Tibial nerve (tissue), 4 donors: Measurements from ENCODE around the gene LSM14B. TPM values are rescaled to one million over a fixed set of nuclear protein-coding genes. Genes with fewer than 3 reads are reported as not detected.

Source experiments
- DNase-seq, 2 donors: peaks; one replicate each; pipeline ENCODE4 v3.0.0-alpha.2; 2019; ENCODE audit warnings: low spot score in 2 of 2
- H3K27ac ChIP-seq, 4 donors: fragments of 200-600 bp; sonication (generic) in 3 of 4; one replicate each; pipeline ENCODE4 v1.5.1; 2017 to 2019; ENCODE audit warnings: mild to moderate bottlenecking in 1 of 4
- H3K27me3 ChIP-seq, 2 donors: fragments of 200-600 bp; sonication (generic) in 1 of 2; one replicate each; pipeline versions ENCODE4 v1.5.1 to v1.6.0; 2017 to 2019
- H3K36me3 ChIP-seq, 3 donors: fragments of 200-600 bp; sonication (generic); one replicate each; pipeline ENCODE4 v1.5.1; 2018 to 2019
- H3K4me1 ChIP-seq, 4 donors: fragments of 200-600 bp; sonication (generic) in 3 of 4; one replicate each; pipeline ENCODE4 v1.5.1; 2017 to 2019
- H3K4me3 ChIP-seq, 4 donors: fragments of 200-600 bp; sonication (generic) in 3 of 4; one replicate each; pipeline ENCODE4 v1.5.1; 2017 to 2019; ENCODE audit warnings: mild to moderate bottlenecking in 1 of 4, moderate library complexity in 1 of 4
- H3K9me3 ChIP-seq, 4 donors: fragments of 200-600 bp; sonication (generic) in 3 of 4; one replicate each; pipeline ENCODE4 v1.5.1; 2017 to 2019
- EP300 ChIP-seq, 2 donors: sonication (generic); formaldehyde crosslinking; IDR thresholded peaks; one replicate each; pipeline ENCODE4 v1.6.1; 2017; ENCODE audit warnings: antibody characterized with exemption in 2 of 2, mild to moderate bottlenecking in 1 of 2
- POLR2A ChIP-seq, 2 donors: fragments of 450-650 bp; IDR thresholded peaks; one replicate each; pipeline ENCODE4 v1.6.1; 2017; ENCODE audit warnings: antibody characterized with exemption in 2 of 2, mild to moderate bottlenecking in 2 of 2, moderate library complexity in 2 of 2
- whole genome bisulfite sequencing, 2 donors: methylation state at CpG; one replicate each; pipeline ENCODE4 v1.1.5; 2018; 5-methylcytosine and 5-hydroxymethylcytosine counted together
- total RNA-seq, 4 donors: library from RNA; depleted of rRNA; stranded (reverse); fragments of >200 nt; gene quantifications; one replicate each; pipeline ENCODE4 v1.1.0, GENCODE V29; 2016
- TF ChIP-seq, protein P1 (sequence below), 5 experiments: fragments of 200-600 bp in 3 of 5; fragments of 450-650 bp in 2 of 5; sonication (generic) in 3 of 5; IDR thresholded peaks; one replicate each; pipeline ENCODE4 v1.5.1; 2016 to 2019; ENCODE audit warnings: antibody characterized with exemption in 5 of 5, mild to moderate bottlenecking in 3 of 5, moderate library complexity in 2 of 5

The LSM14B gene
- total RNA-seq, 4 donors from 2014 or later: 23.8 to 32.6 (median 28.5) TPM

DNA sequence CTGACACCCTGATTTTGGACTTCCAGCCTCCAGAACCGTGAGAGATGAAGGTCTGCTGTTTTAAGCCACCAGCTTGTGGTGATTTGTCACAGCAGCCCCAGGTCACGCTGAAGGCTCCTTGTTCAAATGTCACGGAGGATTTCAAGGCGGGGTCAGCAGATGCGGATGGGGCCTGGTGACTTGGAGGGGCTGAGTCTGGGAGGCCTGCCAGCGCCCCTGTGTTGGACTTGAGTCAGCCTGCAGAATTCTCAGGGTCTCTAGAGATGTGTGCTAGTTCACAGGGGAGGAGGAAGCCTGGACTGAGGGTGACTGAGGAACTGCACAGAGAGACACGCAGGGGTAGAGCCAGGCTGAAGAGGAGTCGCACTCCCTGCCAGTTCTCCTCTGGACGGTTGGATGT, 37.1 kb upstream of the LSM14B start:
- no peak overlapping the region for H3K27ac ChIP-seq
- no peak for TF ChIP-seq EP300 (IDR thresholded peaks at IDR 0.05)

GRCh38 chr20:62087227-62087626, 35.0 kb upstream of the LSM14B start:
- no peak for DNase-seq
- H3K9me3 ChIP-seq: peaks cover 0 to 6% (median 0%) of the 10 kb centered on the region in 4 donors
- H3K4me3 ChIP-seq: no peak overlapping the region
- peaks cover 0 to 10% of the 10 kb centered on the region in 2 donors for H3K27me3 ChIP-seq
- 32 to 70% methylated on average over 8 to 10 of the region's 11 CpGs for WGBS, 2 donors
- TF ChIP-seq, protein P1, sequence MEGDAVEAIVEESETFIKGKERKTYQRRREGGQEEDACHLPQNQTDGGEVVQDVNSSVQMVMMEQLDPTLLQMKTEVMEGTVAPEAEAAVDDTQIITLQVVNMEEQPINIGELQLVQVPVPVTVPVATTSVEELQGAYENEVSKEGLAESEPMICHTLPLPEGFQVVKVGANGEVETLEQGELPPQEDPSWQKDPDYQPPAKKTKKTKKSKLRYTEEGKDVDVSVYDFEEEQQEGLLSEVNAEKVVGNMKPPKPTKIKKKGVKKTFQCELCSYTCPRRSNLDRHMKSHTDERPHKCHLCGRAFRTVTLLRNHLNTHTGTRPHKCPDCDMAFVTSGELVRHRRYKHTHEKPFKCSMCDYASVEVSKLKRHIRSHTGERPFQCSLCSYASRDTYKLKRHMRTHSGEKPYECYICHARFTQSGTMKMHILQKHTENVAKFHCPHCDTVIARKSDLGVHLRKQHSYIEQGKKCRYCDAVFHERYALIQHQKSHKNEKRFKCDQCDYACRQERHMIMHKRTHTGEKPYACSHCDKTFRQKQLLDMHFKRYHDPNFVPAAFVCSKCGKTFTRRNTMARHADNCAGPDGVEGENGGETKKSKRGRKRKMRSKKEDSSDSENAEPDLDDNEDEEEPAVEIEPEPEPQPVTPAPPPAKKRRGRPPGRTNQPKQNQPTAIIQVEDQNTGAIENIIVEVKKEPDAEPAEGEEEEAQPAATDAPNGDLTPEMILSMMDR (IDR thresholded peaks at IDR 0.05): no peak
- TF ChIP-seq EP300 (IDR thresholded peaks at IDR 0.05): no peak
- TF ChIP-seq POLR2A (IDR thresholded peaks at IDR 0.05): no peak
- no peak overlapping the region for H3K27ac ChIP-seq
- no peaks in the 10 kb centered on the region for H3K4me1 ChIP-seq
- no peaks in the 10 kb centered on the region for H3K36me3 ChIP-seq

More for the DNA sequence above, 37.1 kb upstream of the LSM14B start:
- Histone ChIP-seq H3K9me3 (no peaks in the 10 kb centered on the region), H3K4me3 (no peak overlapping the region), H3K4me1 (no peaks in the 10 kb centered on the region), H3K36me3 (no peaks in the 10 kb centered on the region), H3K27me3 (peaks cover 0 to 10% of the 10 kb centered on the region in 2 donors)
- WGBS, 2 donors: 69 to 83% methylated on average over 7 to 9 of the region's 9 CpGs
- DNase-seq: no peak

DNA sequence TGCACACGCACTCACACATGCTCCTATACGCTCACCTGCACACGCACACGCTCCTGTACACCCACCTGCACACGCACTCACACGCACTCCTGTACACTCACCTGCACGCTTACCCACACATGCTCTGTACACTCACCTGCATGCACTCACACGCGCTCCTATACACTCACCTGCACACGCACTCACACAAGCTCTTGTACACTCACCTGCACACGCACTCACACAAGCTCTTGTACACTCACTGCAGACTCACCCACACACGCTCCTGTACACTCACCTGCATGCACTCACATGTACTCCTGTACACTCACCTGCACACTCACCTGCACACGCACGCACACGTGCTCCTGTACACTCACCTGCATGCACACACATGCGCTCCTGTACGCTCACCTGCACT, 34.6 kb upstream of the LSM14B start:
- Histone ChIP-seq H3K4me1 (no peaks in the 10 kb centered on the region), H3K9me3 (peaks cover 0 to 6% (median 0%) of the 10 kb centered on the region in 4 donors), H3K36me3 (no peaks in the 10 kb centered on the region), H3K4me3 (no peak overlapping the region), H3K27me3 (peaks cover 0 to 12% of the 10 kb centered on the region in 2 donors), H3K27ac (no peak overlapping the region)
- TF ChIP-seq, protein P1 (IDR thresholded peaks at IDR 0.05): no peak
- TF ChIP-seq POLR2A (IDR thresholded peaks at IDR 0.05) (no peak), EP300 (IDR thresholded peaks at IDR 0.05) (no peak)
- no peak for DNase-seq
- 92 to 95% methylated on average over 17 of the region's 17 CpGs for WGBS, 2 donors

GRCh38 chr20:62088258-62089127, 33.8 kb upstream of the LSM14B start:
- no peak for DNase-seq
- peaks cover 0 to 12% (median 0%) of the 10 kb centered on the region in 4 donors for H3K9me3 ChIP-seq
- H3K36me3 ChIP-seq: no peaks in the 10 kb centered on the region
- TF ChIP-seq, protein P1 (IDR thresholded peaks at IDR 0.05): no peak
- TF ChIP-seq POLR2A (IDR thresholded peaks at IDR 0.05): no peak
- TF ChIP-seq EP300 (IDR thresholded peaks at IDR 0.05): no peak
- peaks cover 0 to 16% of the 10 kb centered on the region in 2 donors for H3K27me3 ChIP-seq
- no peaks in the 10 kb centered on the region for H3K4me1 ChIP-seq
- WGBS, 2 donors: 62 to 69% methylated on average over 15 of the region's 15 CpGs
- no peak overlapping the region for H3K27ac ChIP-seq
- no peak overlapping the region for H3K4me3 ChIP-seq

- H3K9me3 ChIP-seq: peaks cover 0 to 12% (median 0%) of the 10 kb centered on the region in 4 donors
- no peaks in the 10 kb centered on the region for H3K36me3 ChIP-seq
- H3K27ac ChIP-seq: no peak overlapping the region
- WGBS, 2 donors: 41 to 44% methylated on average over 3 of the region's 3 CpGs
- no peaks in the 10 kb centered on the region for H3K4me1 ChIP-seq
- H3K4me3 ChIP-seq: no peak overlapping the region
- H3K27me3 ChIP-seq: peaks cover 0 to 16% of the 10 kb centered on the region in 2 donors
- TF ChIP-seq, protein P1 (IDR thresholded peaks at IDR 0.05): no peak
- TF ChIP-seq POLR2A (IDR thresholded peaks at IDR 0.05) (no peak), EP300 (IDR thresholded peaks at IDR 0.05) (no peak)
- DNase-seq: no peak
Measured at GRCh38 chr20:62089393-62089792, 32.9 kb upstream of the LSM14B start.
